HG03439 (cell line): Measurements from ENCODE around the gene CST5.
"Not testable (repeated sequence)": the region's sequence is repeated elsewhere in the genome, so short reads cannot be mapped to it uniquely, and the experiment has no call there.

Experiments used
- ATAC-seq: cut with Tn5 transposase; IDR thresholded peaks from one replicate; pipeline ENCODE4 v1.9.1; 2021; ENCODE audit warnings: mild to moderate bottlenecking, moderate library complexity; ENCODE audit not compliant: unreplicated experiment

Gene CST5

DNA sequence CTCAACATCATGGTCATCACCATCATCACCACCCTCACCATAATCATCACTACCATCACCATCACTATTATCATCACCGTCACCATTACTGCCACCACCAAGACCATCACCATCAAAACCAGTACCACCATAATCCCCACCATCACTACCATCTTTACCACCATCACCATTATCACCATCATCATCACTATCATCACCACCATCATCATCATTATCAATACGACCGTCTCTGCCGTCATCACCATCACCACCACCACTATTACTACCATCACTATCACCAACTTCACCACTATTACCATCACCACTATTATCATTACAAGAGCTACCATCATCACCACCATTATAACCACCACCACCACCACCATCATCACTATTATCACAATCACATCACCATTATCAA lies 11.3 kb upstream of the CST5 start:
- not testable (repeated sequence) for ATAC-seq

DNA sequence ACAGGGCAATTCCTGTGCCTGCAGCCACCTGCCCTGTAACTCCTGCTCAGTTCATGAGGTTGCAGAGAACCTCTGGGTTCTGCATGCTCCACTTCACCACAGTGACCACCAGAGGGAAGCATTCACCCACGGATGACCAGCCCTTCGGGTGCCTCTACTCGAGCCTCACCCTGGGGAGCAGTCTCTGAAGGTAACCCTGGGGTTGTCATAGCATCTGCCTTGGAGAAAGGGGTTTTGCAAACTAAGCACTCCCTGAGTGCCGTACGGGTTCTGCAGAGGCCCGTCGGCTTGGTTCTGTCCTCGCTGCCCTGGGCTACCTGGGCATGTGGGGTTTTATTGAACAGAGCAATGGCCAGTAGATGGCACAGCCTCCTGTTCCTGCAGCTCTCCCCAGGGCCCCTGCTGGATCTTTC lies 10.2 kb upstream of the CST5 start:
- no peak for ATAC-seq

DNA sequence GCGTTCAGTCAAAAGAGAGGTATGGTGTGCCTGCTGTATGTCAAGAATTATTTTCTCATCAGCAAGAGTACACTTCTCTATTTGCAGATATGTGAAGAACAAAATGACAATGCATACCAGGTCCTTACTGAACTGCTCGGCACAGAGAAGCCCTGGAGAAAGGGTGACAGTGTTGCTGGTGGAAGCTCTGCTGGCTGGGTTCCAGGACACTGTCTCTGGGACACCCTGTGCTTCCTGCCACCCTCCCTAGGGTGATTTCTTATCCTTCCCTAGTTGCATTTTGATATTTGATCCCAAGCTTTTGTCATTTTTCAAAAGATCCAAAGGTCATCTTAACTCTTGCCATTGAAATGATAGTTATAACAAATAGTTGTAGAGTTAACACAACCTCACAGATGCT lies 8.3 kb upstream of the CST5 start:
- no peak for ATAC-seq

- no peak for ATAC-seq
Observed at GRCh38 chr20:23884771-23885162, 5.2 kb upstream of the CST5 start.

DNA sequence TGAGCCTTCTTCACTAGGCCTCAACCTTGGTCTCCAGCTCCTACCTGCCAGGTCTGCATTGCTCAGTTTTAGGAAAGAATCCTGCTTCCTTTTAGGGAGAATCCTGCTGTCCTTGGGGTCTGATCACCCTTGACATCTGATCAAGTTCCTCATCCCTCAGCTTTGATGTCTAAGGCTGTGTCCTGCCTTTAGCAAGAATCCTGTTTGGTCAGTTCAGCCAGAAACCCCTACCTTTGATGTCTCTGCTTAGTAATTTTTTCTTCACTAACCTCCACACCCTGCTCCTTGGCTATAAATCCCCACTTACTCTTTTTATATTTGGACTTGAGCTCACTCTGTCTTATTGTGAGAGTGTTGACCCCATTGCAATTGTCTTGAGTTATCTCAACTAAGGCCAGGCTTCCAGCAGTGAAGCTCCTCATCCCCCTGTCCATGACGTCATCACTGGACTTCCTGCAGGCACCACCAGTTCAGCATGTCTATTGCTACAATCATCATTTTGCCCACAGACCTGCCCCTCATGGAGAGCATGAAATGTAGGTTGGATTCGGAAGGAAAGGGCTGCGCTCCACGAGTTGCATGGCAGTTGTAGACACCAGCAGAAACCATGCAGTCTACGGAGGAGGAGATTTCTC lies 4.7 kb upstream of the CST5 start:
- ATAC-seq, result no peak

- ATAC-seq, result no peak
Observed at GRCh38 chr20:23881371-23881770, 1.8 kb upstream of the CST5 start.

- no peak for ATAC-seq
Observed at GRCh38 chr20:23880417-23880816, 869 bp upstream of the CST5 start.

GRCh38 chr20:23879811-23880374 lies 345 bp upstream of the CST5 start:
- no peak for ATAC-seq

GRCh38 chr20:23878787-23879186 lies 761 bp downstream of the CST5 start:
- no peak for ATAC-seq

DNA sequence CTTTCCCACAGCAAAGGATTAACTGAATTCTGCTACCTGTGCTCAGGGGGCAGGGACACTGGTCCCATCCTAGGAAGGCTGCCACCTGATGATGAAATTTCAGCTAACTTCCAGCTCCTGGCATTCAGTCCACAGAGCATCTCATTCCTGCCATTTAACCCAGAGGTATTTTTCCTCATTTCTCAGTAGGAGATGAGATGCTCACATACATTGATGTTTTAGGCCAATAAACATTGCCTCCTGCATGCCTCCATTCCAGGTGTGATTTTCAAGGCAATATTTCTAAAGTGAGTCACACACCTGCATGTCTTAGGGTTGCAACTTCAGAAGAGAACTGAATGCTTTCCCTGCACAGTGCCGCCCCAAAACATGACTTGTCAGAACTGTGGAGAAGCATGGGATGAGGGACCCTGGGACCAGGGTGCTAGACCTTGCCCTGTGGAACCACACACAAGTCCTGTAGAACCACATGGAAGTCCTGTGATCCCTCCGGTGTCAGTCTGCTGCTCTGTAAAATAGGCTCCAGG lies 1.5 kb downstream of the CST5 start:
- ATAC-seq, result not testable (repeated sequence)

- ATAC-seq, result no peak
Observed at GRCh38 chr20:23877524-23877923, 2.0 kb downstream of the CST5 start.

DNA sequence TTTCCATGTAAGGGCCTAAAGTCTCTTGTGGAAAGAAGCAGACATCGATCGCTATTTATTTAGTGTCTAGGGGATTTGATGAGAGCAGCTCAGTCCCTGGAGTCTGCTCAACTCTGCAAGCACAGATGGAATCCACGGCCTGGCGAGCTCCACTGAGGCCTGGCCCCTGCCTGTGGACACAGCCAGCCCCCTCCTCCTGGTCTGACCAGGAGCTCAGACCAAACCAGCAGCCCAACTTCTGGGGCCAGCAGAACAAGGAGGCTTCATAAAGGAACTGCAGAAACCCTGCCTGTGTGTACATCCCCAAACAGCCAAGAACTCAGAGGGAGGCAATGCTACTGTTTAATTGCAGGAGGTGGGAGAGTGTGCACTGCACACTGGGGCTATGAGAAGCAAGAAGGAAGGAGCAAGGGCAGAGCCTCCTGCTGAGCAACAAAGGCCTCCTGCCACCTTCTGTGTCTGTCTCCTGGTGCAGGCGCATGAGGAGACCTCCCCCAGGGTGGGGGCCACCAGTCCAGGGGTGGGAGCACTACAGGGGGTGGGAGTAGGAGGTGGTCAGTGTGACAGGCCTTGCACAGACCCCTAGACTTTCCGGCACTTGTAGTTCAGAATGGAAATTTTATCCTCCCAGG lies 3.8 kb downstream of the CST5 start:
- no peak for ATAC-seq

DNA sequence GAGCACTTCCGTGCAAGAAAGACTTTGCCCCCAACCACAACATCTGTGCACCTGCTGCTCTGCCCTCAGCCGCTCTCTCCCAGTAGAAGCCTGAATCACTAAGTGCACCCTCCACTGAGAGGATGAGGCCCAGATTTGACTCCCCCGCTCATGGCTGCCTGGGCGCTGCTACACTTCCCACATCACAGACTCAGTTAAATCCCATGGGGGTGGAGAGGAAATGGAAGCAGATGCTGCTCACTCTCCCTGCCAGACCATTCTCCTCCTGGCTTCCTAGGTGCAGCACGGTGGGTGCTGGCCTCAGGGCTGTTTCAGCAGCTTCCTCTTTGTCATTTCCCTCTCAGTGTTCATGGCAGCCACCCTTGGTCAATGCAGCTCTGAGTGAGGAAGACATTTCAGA lies 4.8 kb downstream of the CST5 start:
- no peak for ATAC-seq

DNA sequence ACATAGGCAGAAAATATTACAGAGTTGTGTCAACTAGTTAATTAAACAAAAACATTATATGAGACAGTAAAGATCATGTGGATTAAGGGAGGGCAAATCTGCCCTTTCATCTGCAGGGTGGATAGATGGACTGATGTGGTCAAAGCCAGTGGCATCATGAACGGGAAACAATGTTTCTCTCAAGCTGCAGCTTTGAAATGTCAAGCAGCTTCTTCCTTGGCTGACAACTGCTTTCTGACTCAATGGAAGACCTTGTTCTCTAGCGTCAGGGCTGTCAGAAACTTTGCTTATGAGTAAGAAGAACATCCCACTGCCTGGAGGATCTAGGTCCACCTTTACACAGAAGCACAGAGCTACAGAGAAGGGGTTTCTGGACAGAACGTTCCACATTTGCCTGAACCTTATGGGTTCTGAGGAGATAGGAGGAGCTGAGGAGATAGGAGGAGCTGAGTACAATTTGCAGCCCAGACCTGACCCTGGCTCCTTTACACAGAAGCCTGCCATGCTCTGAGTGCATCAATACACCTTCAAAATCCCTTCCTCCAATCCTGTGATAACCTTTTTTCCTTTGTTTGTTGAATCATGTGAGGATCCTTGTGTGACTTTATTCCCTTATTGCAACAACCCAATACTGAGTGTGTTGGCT lies 6.1 kb downstream of the CST5 start:
- ATAC-seq, result no peak

- no peak for ATAC-seq
Observed at GRCh38 chr20:23872065-23872464, 7.5 kb downstream of the CST5 start.

GRCh38 chr20:23870461-23870860 lies 9.1 kb downstream of the CST5 start:
- no peak for ATAC-seq

GRCh38 chr20:23869520-23869919 lies 10.0 kb downstream of the CST5 start:
- no peak for ATAC-seq

DNA sequence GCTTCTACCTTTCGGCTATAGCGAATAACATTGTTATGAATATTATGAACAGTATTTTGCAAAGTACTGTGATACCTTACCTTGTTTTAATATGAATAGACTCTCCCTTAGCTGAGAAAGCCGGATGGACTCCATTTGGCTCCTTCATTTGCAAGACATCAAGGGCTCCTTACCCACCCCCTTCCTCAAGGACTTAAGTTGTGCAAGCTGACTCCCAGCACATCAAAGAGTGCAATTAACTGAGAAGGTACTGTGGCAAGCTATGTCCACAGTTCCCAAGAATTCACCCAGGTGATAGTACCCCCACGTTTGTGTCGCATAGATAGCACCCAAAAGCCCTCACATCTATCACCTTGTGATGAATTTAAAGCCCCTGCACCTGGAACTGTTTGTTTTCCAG lies 11.2 kb downstream of the CST5 start:
- ATAC-seq, result no peak

DNA sequence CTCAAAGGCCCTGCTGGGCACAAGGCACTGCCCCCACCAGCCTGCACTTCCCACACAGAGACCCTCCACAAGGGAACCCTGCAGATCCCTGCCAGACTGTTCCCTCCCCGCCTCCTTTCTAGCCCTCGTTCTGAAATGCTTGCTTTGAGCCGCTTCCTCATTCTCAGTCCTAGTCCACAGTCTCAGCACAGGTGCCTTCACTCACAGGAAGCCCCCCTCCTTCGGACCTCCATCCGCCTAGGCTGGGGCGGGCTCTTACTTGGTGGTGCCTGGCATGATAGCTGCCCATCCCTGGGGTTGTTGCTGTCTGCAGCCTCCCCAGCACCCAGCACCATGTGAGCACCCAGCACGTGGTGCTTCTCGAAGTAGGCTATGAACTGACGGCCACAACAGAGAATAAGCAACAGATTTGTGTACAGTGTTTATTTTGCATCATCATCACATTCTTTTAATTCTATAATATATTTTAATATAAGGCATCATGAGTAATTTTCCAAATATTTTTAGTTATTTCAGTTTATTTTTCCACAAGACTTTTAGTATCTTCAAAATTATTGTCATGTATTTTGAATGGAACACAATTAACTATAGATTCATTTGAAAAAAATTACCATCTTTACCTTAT lies 12.3 kb downstream of the CST5 start:
- no peak for ATAC-seq

DNA sequence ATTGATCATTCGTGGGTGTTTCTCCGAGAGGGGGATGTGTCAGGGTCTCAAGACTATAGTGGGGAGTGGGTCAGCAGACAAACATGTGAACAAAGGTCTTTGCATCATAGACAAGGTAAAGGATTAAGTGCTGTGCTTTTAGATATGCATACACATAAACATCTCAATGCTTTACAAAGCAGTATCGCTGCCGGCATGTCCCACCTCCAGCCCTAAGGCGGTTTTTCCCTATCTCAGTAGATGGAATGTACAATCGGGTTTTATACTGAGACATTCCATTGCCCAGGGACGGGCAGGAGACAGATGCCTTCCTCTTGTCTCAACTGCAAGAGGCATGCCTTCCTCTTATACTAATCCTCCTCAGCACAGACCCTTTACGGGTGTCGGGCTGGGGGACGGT lies 18.8 kb downstream of the CST5 start:
- not testable (repeated sequence) for ATAC-seq

GRCh38 chr20:23857962-23858595 lies 21.5 kb downstream of the CST5 start:
- ATAC-seq, result no peak
